Measurements from ENCODE around the gene KCTD1. TPM values are rescaled to one million over a fixed set of nuclear protein-coding genes. Genes with fewer than 3 reads are reported as not detected.

The KCTD1 gene
- total RNA-seq, 1 donor from 2014 or later: 1.3 TPM

DNA sequence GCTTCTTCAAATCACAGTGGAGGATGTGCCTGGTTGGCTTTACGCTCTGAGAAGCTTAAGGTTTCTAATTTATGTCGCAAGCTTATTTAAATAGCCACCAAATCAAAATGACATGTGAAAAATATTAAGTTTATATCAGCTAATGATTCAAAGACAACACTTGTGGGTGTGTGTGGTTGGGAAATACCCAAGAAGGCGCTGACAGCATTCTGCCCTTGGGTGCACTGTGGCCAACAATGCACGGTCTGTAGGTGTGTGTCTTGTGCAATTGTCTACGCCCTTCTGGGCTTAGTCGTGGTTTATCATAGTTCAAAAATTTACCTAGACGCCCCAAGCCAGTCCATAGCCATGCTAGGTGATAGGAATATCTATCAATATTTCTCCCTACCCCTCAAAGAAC is 60.9 kb downstream of the KCTD1 start:
- Histone ChIP-seq H3K36me3 (no peaks in the 10 kb centered on the region), H3K9me3 (no peaks in the 10 kb centered on the region), H3K27me3 (no peaks in the 10 kb centered on the region), H3K27ac (no peak overlapping the region), H3K4me3 (no peak overlapping the region), H3K4me1 (no peaks in the 10 kb centered on the region)
- intact Hi-C loops (cut with DNase I): no loop called here
- TF ChIP-seq, protein P1, sequence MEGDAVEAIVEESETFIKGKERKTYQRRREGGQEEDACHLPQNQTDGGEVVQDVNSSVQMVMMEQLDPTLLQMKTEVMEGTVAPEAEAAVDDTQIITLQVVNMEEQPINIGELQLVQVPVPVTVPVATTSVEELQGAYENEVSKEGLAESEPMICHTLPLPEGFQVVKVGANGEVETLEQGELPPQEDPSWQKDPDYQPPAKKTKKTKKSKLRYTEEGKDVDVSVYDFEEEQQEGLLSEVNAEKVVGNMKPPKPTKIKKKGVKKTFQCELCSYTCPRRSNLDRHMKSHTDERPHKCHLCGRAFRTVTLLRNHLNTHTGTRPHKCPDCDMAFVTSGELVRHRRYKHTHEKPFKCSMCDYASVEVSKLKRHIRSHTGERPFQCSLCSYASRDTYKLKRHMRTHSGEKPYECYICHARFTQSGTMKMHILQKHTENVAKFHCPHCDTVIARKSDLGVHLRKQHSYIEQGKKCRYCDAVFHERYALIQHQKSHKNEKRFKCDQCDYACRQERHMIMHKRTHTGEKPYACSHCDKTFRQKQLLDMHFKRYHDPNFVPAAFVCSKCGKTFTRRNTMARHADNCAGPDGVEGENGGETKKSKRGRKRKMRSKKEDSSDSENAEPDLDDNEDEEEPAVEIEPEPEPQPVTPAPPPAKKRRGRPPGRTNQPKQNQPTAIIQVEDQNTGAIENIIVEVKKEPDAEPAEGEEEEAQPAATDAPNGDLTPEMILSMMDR (IDR thresholded peaks at IDR 0.05): no peak
- DNase-seq (ENCODE audit: low spot score in 2 of 2): no peak

DNA sequence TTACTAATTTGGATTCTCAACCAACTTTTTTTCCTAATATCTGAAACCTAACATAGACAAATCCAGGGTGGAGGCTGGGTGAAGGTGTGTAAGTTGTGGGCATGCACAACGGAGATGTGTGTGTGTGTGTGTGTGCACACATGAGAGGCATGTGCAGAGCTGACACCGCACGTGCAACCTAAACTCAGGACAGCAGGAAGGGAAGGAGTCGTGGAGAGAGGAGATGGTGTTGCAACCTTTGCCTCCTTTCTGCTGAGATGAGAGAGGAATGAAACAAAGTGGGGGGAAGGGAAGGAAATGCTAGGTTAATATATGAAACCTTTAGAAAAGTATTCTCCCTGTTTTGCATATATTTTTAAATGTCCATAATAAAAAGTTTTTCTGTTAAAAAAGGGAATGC is 64.7 kb downstream of the KCTD1 start:
- Histone ChIP-seq H3K36me3 (no peaks in the 10 kb centered on the region), H3K27me3 (no peaks in the 10 kb centered on the region), H3K27ac (no peak overlapping the region), H3K4me1 (peaks cover 0 to 3% of the 10 kb centered on the region in 2 donors), H3K4me3 (no peak overlapping the region), H3K9me3 (no peaks in the 10 kb centered on the region)
- DNase-seq (ENCODE audit: low spot score in 2 of 2): no peak
- TF ChIP-seq, protein P1 (IDR thresholded peaks at IDR 0.05): no peak
- intact Hi-C loops (cut with DNase I): no loop called here

DNA sequence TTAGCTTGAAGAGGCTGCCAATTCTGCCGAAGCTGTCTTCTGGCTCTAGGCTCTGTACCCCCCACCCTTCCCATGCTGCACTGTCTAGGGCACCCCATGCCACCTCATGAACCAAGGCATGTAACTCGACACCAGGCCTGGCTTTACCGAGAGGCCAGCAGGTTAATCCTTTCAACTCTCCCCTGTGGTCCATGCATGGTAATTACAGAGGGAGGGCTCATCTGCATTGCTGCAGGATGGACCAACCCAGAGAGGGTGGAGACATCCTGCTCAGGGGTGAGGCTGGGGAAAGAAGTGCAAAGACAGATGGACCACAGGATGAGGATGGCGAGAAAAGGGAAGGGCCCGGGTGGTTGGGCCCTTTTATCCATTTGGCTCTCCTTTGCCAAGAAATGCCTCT is 65.8 kb downstream of the KCTD1 start:
- Histone ChIP-seq H3K27me3 (no peaks in the 10 kb centered on the region), H3K27ac (no peak overlapping the region), H3K36me3 (no peaks in the 10 kb centered on the region), H3K4me3 (no peak overlapping the region), H3K9me3 (no peaks in the 10 kb centered on the region), H3K4me1 (peaks cover 0 to 3% of the 10 kb centered on the region in 2 donors)
- no peak for DNase-seq (ENCODE audit: low spot score in 2 of 2)
- TF ChIP-seq, protein P1 (IDR thresholded peaks at IDR 0.05): no peak
- intact Hi-C loops (cut with DNase I): no loop called here

DNA sequence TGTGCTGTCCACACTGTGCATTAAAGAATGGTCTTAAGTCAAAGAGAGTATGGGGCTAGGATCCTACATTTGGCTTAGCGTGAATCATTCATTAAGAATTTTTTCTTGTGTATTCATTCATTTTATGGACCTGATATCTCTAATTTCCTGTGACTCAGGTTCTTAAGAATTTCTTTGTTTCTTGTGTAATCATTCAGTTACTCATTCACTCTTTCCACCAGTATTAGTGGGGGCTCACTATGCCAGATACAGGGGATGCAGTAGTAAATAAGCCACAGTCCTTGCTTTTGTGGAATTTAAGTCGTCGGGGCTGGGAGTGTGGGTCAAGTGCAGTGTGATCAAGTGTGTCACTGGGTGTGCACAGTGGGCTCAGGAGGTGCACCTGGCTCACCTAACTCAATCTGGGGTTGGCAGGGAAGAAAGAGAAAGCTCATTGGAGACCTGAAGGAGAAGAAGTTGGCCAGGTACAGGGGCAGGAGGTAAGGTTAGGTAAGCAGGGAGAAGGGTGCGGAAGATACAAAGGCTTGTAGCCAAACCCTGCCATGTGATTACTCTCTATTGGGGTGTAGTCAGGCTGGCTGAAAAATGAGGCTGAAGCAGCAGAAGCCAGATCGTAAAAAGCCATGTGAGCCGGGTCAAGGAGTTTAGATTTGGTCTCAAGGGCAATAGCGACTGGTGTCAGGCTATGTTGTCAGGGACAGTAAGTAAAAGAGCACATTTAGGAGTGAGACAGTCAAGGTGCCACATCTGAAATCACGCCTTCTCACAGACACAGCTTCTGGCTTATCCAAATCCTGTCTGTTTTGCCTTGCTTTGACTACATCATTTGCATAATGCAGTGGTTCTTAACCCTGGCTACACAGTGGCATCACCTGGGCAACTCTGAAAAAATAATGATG is 67.2 kb downstream of the KCTD1 start:
- H3K9me3 ChIP-seq: no peaks in the 10 kb centered on the region
- no peak for DNase-seq (ENCODE audit: low spot score in 2 of 2)
- TF ChIP-seq, protein P1 (IDR thresholded peaks at IDR 0.05): no peak
- H3K4me1 ChIP-seq: peaks cover 0 to 3% of the 10 kb centered on the region in 2 donors
- H3K36me3 ChIP-seq: no peaks in the 10 kb centered on the region
- no peak overlapping the region for H3K27ac ChIP-seq
- H3K4me3 ChIP-seq: no peak overlapping the region
- H3K27me3 ChIP-seq: no peaks in the 10 kb centered on the region
- intact Hi-C loops (cut with DNase I): no loop called here

DNA sequence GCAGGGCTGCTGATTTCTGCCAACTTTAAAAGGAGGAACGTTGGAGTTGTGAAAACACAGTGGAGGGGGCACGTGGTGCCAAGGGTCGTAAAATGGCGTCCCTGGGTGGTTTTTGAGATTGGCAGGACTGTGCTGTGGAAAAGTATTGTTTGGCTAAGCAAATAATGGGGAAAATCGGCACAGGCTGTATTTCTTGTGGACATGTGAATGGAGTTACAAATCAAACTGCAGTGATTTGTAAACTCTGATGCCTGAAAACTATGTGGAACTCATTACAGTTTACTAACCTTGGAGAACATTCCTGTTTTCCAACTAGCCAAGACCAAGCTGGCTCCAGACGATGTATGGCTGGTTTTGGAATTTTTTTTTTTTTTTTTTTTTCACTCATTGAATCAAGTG is 68.7 kb downstream of the KCTD1 start:
- peak overlapping the region; percentile 35 to 39 for H3K27ac ChIP-seq
- DNase-seq (ENCODE audit: low spot score in 2 of 2): no peak

More for the DNA sequence above, 68.7 kb downstream of the KCTD1 start:
- Histone ChIP-seq H3K4me1 (peaks cover 0 to 3% of the 10 kb centered on the region in 2 donors), H3K9me3 (no peaks in the 10 kb centered on the region), H3K36me3 (peaks cover 0 to 5% of the 10 kb centered on the region in 2 donors), H3K4me3 (no peak overlapping the region), H3K27me3 (no peaks in the 10 kb centered on the region)
- intact Hi-C loops (cut with DNase I): no loop called here
- TF ChIP-seq, protein P1 (IDR thresholded peaks at IDR 0.05): no peak
